PC-9 (cell line): ENCODE measurements around the gene LIPC.

Experiments used
- EZH2 ChIP-seq: fragments of 200-600 bp; sonication (generic); IDR thresholded peaks from 2 replicates; pipeline ENCODE4 v1.8.0; 2017; ENCODE audit warnings: antibody characterized with exemption, low read depth
- TF ChIP-seq, protein P1 (sequence below): fragments of 200-600 bp; sonication (generic); conservative IDR thresholded peaks from 2 replicates; pipeline ENCODE4 v1.6.1; 2017; ENCODE audit warnings: mixed run types, antibody characterized with exemption, mild to moderate bottlenecking, moderate library complexity

DNA sequence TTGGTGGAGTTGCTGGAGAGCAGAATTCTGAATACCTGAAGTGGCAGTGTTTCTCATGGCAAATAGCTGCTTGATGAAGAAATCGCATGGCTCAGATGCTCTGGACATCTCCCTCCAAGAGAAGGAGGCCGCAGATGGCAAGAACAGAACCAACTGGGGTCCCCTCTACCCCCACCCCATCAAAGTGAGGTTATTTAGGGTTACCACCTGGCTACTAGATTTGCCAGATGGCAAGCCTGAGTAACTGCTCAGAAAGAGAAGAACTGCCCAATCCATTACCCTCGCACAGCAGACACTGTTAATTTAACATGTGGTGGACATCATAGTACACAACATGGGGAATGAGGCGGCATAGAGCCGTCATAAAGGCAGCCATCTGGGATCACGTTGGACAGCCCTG is 30.5 kb upstream of the LIPC start:
- TF ChIP-seq, protein P1, sequence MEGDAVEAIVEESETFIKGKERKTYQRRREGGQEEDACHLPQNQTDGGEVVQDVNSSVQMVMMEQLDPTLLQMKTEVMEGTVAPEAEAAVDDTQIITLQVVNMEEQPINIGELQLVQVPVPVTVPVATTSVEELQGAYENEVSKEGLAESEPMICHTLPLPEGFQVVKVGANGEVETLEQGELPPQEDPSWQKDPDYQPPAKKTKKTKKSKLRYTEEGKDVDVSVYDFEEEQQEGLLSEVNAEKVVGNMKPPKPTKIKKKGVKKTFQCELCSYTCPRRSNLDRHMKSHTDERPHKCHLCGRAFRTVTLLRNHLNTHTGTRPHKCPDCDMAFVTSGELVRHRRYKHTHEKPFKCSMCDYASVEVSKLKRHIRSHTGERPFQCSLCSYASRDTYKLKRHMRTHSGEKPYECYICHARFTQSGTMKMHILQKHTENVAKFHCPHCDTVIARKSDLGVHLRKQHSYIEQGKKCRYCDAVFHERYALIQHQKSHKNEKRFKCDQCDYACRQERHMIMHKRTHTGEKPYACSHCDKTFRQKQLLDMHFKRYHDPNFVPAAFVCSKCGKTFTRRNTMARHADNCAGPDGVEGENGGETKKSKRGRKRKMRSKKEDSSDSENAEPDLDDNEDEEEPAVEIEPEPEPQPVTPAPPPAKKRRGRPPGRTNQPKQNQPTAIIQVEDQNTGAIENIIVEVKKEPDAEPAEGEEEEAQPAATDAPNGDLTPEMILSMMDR = no peak
- TF ChIP-seq EZH2 = no peak
